Mesenteric fat pad (tissue), 1 donor: ENCODE measurements around the gene FBXO17. TPM values are rescaled to one million over a fixed set of nuclear protein-coding genes. Genes with fewer than 3 reads are reported as not detected.

Experiments used
- DNase-seq: peaks from one replicate; pipeline ENCODE4 v3.0.0-alpha.2; 2020; ENCODE audit warnings: low spot score
- total RNA-seq: library from RNA; stranded (reverse); fragmentation: NEBNext Ultra II Directional; extraction: Animal tissue kit (Norgen Biotek cat#: 25700); gene quantifications from one replicate; pipeline ENCODE4 v1.2.1, GENCODE V29; 2021
- donor health status: DM: yes; HTN: yes; CAD: no.

The FBXO17 gene
- total RNA-seq, 1 donor from 2014 or later: 28.4 TPM

DNA sequence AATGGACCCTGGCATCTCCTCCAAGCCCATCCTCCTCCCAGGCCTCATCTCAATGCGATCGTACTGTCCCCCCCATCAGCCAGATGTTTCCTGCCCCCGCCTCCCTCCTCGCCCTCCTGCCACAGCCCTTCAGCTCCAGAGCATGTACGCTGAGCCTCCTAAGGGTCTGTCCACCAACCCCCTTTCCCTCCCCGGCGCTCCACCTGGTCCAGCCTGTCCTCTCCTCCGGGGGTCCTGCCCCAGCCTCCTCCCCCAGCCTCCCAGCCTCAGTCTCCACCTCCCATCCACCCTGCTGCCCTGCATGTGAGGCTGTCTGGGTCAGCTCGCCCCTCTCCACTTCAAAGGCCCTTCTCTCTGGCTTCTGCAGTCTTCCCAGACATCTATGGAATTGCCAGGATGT is 80.6 kb downstream of the FBXO17 start:
- DNase-seq: no peak

- DNase-seq: no peak
Measured at GRCh38 chr19:38893341-38893771, 82.2 kb downstream of the FBXO17 start.

DNA sequence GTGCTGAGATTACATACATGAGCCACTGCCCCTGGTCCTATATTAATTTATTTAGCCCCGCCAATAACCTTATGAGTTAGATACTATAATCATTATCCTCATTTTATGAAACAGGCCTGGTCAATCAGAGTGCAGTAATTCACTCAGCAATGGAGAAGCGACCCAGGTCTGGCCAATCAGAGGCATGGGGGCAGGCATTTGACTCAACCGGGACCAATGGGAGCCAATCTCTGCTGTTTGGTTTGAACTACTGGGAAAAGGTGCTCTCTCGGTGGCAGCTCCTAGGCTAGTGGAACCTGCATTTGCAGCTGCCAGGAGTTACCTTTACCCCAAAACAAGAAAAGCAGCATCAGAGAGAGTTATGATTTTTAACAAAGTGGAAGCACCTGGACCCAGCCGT is 82.7 kb downstream of the FBXO17 start:
- no peak for DNase-seq

DNA sequence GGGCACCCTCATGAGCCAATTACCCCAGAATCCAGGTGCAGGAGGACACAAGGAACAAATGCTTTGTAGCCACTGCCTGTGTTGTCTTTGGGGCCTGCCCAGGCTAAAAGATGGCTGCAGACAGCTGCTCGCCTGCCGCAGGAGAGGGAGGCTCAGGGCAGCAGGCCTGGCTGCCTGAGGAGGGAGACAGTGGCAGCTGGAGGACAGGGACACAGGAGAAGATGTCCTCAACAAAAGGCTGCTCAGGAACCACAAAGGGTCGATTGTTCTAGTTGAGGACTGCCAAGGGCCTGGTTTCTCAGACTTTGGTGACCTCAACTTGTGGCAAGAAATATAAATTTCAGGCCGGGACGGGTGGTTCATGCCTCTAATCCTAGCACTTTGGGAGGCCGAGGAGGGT is 83.8 kb downstream of the FBXO17 start:
- no peak for DNase-seq

Other genes starting within 250 kb of the FBXO17 start
- 1.3 TPM for gene CAPN12, start 231.3 kb downstream of the FBXO17 start, total RNA-seq
- gene LGALS7, start 202.2 kb downstream of the FBXO17 start, total RNA-seq: not detected
- not detected for gene LGALS7B, start 186.5 kb downstream of the FBXO17 start, total RNA-seq
- gene LGALS4, start 162.8 kb downstream of the FBXO17 start, total RNA-seq: 3.5 TPM
- 302 TPM for gene ECH1, start 143.9 kb downstream of the FBXO17 start, total RNA-seq
- 231 TPM for gene HNRNPL, start 125.8 kb downstream of the FBXO17 start, total RNA-seq
- 8.9 TPM for gene RINL, start 97.5 kb downstream of the FBXO17 start, total RNA-seq
- 60.2 TPM for gene SIRT2, start 76.1 kb downstream of the FBXO17 start, total RNA-seq
- 24.2 TPM for gene NFKBIB, start 75.8 kb downstream of the FBXO17 start, total RNA-seq
- not detected for gene CCER2, start 63.6 kb downstream of the FBXO17 start, total RNA-seq
- 14.0 TPM for gene SARS2, start 45.0 kb downstream of the FBXO17 start, total RNA-seq
- 38.6 TPM for gene MRPS12, start 44.8 kb downstream of the FBXO17 start, total RNA-seq
- 21.7 TPM for gene FBXO27, start 56.8 kb upstream of the FBXO17 start, total RNA-seq
- gene ACP7, start 108.6 kb upstream of the FBXO17 start, total RNA-seq: not detected
- 18.0 TPM for gene PAK4, start 150.0 kb upstream of the FBXO17 start, total RNA-seq
- gene NCCRP1, start 221.2 kb upstream of the FBXO17 start, total RNA-seq: not detected
- gene SYCN, start 228.5 kb upstream of the FBXO17 start, total RNA-seq: not detected